GM18870 (cell line): ENCODE results near the gene MRPS18B.
"Not testable (repeated sequence)": the region's sequence is repeated elsewhere in the genome, so short reads cannot be mapped to it uniquely, and the experiment has no call there.

ENCODE experiments used
- ATAC-seq: cut with Tn5 transposase; IDR thresholded peaks from one replicate; pipeline ENCODE4 v1.9.1; 2021; ENCODE audit warnings: moderate library complexity; ENCODE audit not compliant: unreplicated experiment

Gene MRPS18B

GRCh38 chr6:30635834-30636233, 18.2 kb downstream of the MRPS18B start:
- ATAC-seq: no peak

GRCh38 chr6:30640481-30640880, 22.8 kb downstream of the MRPS18B start:
- no peak for ATAC-seq

- no peak for ATAC-seq
Observed at GRCh38 chr6:30641048-30641447, 23.4 kb downstream of the MRPS18B start.

- ATAC-seq: no peak
Observed at GRCh38 chr6:30643656-30644055, 26.0 kb downstream of the MRPS18B start.

GRCh38 chr6:30644769-30645168, 27.1 kb downstream of the MRPS18B start:
- ATAC-seq: no peak

GRCh38 chr6:30645989-30646388, 28.3 kb downstream of the MRPS18B start:
- no peak for ATAC-seq

GRCh38 chr6:30646450-30647241, 29.0 kb downstream of the MRPS18B start, which contains the start of gene C6orf136:
C6orf136 (plus strand) TSS chr6:30647133; CDS start chr6:30647232, 99 bp downstream.
- ATAC-seq: no peak

- ATAC-seq: no peak
Observed at GRCh38 chr6:30647242-30648116, 29.8 kb downstream of the MRPS18B start.

- ATAC-seq: no peak
Observed at GRCh38 chr6:30651143-30651542, 33.5 kb downstream of the MRPS18B start.

- no peak for ATAC-seq
Observed at GRCh38 chr6:30654798-30655742, 37.4 kb downstream of the MRPS18B start.

GRCh38 chr6:30655743-30656094, 38.1 kb downstream of the MRPS18B start:
- ATAC-seq: no peak

- ATAC-seq: no peak
Observed at GRCh38 chr6:30656513-30656912, 38.9 kb downstream of the MRPS18B start.

GRCh38 chr6:30657454-30657853, 39.8 kb downstream of the MRPS18B start:
- no peak for ATAC-seq

GRCh38 chr6:30657922-30658321, 40.3 kb downstream of the MRPS18B start:
- not testable (repeated sequence) for ATAC-seq

- no peak for ATAC-seq
Observed at GRCh38 chr6:30664994-30665767, 47.5 kb downstream of the MRPS18B start.

GRCh38 chr6:30666300-30666699, 48.7 kb downstream of the MRPS18B start:
- ATAC-seq: not testable (repeated sequence)

GRCh38 chr6:30670760-30671527, 53.3 kb downstream of the MRPS18B start:
- ATAC-seq: no peak

GRCh38 chr6:30672445-30673253, 55.0 kb downstream of the MRPS18B start, which contains the start of gene DHX16:
DHX16 (minus strand) TSS chr6:30673006; CDS start chr6:30672841, 165 bp downstream.
- peak; percentile 65 for ATAC-seq
